Measurements from ENCODE around the gene ATAD1. TPM values are rescaled to one million over a fixed set of nuclear protein-coding genes. Genes with fewer than 3 reads are reported as not detected.
A peak's percentile ranks its signal among the peaks of the same experiment; 100 is the strongest.
"Not testable (repeated sequence)": the region's sequence is repeated elsewhere in the genome, so short reads cannot be mapped to it uniquely, and the experiment has no call there.

ATAD1 gene
- total RNA-seq, 3 donors from 2014 or later = 52.2 to 61.1 (median 52.5) TPM

DNA sequence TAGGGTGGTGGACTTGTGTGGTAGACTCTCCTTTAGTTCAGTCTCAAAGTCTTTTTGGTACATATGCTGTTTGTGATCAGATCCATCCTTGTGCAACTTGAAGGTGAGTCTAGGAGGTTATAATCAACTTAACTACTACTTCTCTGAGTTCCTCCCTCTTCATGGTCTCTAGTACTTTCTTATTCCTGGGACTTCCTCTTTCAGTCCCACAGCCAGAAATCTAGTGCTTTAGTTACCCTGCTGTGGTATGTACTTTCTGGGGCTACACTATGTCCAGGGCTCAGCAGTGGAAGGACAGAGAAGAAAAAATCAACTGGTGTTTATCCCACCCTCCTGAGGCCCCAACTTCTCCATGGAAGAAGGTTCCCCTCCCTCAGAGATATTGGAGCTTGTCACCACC lies 19.4 kb upstream of the ATAD1 start:
- Mint-ChIP-seq H3K9me3 (peaks cover 6% of the 10 kb centered on the region), H3K36me3 (ENCODE audit: insufficient read depth) (peaks cover 2% of the 10 kb centered on the region), H3K4me1 (ENCODE audit: low read depth) (no peaks in the 10 kb centered on the region), H3K27me3 (ENCODE audit: low read depth) (no peaks in the 10 kb centered on the region), H3K4me3 (no peak overlapping the region)
- ATAC-seq = no peak
- DNase-seq = no peak

DNA sequence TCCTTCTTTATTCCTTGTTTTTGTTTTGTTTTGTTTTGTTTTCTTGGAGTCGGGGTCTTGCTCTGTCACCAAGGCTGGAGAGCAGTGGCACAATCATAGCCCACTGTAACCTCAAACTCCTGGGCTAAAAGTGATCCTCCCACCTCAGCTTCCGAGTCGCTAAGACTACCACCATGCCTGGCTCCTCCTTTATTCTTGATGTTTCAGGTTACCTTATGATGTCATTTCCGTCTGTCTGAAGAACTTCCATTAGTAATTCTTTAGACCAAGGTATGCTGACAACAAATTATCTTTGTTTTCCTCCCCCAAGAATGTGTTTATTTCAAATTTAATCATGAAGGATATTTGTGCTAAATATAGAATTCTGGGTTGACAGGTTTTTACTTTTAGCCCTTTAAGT lies 18.1 kb upstream of the ATAD1 start:
- ATAC-seq (no peak), DNase-seq (no peak)
- Mint-ChIP-seq H3K9me3 (peaks cover 6% of the 10 kb centered on the region), H3K27me3 (ENCODE audit: low read depth) (no peaks in the 10 kb centered on the region), H3K4me1 (ENCODE audit: low read depth) (peaks cover 1% of the 10 kb centered on the region), H3K36me3 (ENCODE audit: insufficient read depth) (peaks cover 2% of the 10 kb centered on the region), H3K4me3 (no peak overlapping the region)

DNA sequence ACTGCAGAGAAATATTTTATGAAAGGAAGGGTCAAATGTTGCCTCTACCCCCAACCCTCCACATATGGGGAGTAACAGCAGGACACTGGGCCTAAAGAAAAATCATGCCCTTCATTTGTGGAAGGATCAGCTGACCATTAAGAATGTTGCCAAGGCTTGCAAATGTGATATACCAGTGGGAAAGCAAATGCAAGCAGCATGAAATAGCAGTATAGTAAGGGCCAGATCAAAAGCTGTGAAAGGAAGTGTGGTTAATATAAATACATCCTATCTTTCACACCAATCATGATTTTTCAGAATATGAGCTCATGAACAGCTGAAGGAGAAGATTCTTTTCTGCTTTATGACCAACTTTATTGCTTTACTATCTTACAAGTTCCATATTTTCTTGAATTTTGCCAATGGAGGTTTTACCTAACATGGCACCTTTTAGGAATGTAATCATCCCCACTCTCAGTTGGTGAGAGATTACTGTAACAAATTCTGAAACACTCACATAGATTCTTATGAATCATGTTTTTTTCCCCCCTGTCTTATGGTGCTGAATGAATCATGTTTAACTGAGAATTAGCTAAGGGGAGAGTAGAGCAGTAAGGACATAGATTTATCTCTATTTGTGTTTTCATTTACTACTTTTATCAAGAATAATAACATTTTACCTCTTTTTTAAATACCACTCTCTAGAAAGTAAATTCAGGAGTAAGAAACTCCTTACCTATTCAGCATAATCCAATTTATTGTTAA lies 12.1 kb upstream of the ATAD1 start:
- Mint-ChIP-seq H3K4me1 (ENCODE audit: low read depth) (peaks cover 25% of the 10 kb centered on the region), H3K36me3 (ENCODE audit: insufficient read depth) (no peaks in the 10 kb centered on the region)

DNA sequence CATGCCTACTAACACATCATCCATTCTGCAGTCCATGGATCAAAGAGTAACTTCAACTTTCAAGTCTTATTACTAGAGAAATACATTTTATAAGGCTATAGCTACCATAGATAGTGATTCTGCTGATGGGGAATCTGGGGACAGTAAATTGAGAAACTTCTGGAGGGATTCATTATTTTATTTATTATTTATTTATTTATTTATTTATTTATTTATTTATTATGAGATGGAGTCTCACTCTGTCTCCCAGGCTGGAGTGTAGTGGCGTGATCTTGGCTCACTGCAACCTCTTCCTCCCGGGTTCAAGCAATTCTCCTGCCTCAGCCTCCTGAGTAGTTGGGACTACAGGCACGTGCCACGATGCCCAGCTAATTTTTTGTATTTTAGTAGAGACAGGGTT lies 11.0 kb upstream of the ATAD1 start:
- H3K36me3 Mint-ChIP-seq (ENCODE audit: insufficient read depth); ATAC-seq; DNase-seq; H3K27me3 Mint-ChIP-seq (ENCODE audit: low read depth); H3K4me3 Mint-ChIP-seq; H3K9me3 Mint-ChIP-seq: not testable (repeated sequence)
- peaks cover 25% of the 10 kb centered on the region for H3K4me1 Mint-ChIP-seq (ENCODE audit: low read depth)

More for the DNA sequence above, 12.1 kb upstream of the ATAD1 start:
- ATAC-seq (peak; percentile 92 to 98), DNase-seq (no peak)
- no peaks in the 10 kb centered on the region for H3K27me3 Mint-ChIP-seq (ENCODE audit: low read depth)
- no peaks in the 10 kb centered on the region for H3K9me3 Mint-ChIP-seq
- no peak overlapping the region for H3K4me3 Mint-ChIP-seq

DNA sequence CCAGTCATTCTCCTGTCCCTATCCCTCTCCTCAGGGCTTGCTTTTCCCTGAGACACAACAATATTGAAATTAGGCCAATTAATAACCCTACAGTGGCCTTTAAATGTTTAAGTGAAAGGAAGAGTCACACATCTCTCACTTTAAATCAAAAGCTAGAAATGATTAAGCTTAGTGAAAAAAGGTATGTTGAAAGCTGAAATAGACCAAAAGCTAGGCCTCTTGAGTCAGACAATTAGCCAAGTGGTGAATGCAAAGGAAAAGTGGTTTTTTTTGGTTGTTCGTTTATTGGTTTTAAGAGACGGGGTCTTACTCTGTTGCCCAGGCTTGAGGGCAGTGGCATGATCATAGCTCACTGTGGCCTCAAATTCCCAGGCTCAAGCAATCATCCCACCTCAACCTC lies 9.7 kb upstream of the ATAD1 start:
- no peaks in the 10 kb centered on the region for H3K27me3 Mint-ChIP-seq (ENCODE audit: low read depth)
- peaks cover 25% of the 10 kb centered on the region for H3K4me1 Mint-ChIP-seq (ENCODE audit: low read depth)
- ATAC-seq (peak; percentile 15 to 19), DNase-seq (no peak)
- no peaks in the 10 kb centered on the region for H3K36me3 Mint-ChIP-seq (ENCODE audit: insufficient read depth)
- no peak overlapping the region for H3K4me3 Mint-ChIP-seq
- H3K9me3 Mint-ChIP-seq = no peaks in the 10 kb centered on the region

DNA sequence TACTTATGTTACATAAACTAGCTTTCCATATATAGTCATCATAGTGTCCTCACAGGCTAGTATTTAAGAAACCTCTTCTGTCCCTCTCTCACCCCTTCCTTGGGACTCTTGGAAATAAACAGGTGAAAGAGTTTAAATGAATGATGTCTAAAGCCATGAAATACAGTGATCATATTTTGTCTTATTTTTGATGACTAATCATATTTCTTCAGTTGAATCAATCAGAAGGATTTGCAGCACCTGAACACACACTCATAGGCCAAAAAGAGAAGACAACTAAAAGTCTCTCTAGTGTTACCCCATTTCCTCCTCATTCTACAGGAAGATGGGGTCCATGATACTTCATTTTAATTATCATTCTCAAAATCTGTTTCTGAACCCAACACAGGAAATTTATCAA lies 8.6 kb upstream of the ATAD1 start:
- H3K4me1 Mint-ChIP-seq (ENCODE audit: low read depth) = peaks cover 25% of the 10 kb centered on the region
- DNase-seq (no peak), ATAC-seq (no peak)
- H3K9me3 Mint-ChIP-seq = no peaks in the 10 kb centered on the region
- no peak overlapping the region for H3K4me3 Mint-ChIP-seq
- H3K27me3 Mint-ChIP-seq (ENCODE audit: low read depth) = no peaks in the 10 kb centered on the region
- H3K36me3 Mint-ChIP-seq (ENCODE audit: insufficient read depth) = peaks cover 2% of the 10 kb centered on the region

DNA sequence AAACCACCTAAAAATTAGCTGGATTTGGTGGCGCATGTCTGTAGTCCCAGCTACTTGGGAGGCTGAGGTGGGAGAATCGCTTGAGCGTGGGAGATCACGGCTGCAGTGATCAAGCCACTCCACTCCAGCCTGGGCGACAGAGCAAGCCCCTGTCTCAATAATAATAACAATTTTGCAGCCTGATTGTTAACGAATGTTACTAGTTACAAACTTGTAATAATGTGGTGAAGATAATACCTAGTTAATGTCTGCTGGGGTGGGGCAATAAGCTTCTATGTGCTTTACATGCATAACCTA lies 1.2 kb upstream of the ATAD1 start:
- Mint-ChIP-seq H3K27me3 (ENCODE audit: low read depth) (no peaks in the 10 kb centered on the region), H3K4me1 (ENCODE audit: low read depth) (peaks cover 29% of the 10 kb centered on the region), H3K36me3 (ENCODE audit: insufficient read depth) (peaks cover 4% of the 10 kb centered on the region), H3K9me3 (no peaks in the 10 kb centered on the region), H3K4me3 (peak overlapping the region; percentile 47)
- ATAC-seq = no peak
- DNase-seq = no peak

DNA sequence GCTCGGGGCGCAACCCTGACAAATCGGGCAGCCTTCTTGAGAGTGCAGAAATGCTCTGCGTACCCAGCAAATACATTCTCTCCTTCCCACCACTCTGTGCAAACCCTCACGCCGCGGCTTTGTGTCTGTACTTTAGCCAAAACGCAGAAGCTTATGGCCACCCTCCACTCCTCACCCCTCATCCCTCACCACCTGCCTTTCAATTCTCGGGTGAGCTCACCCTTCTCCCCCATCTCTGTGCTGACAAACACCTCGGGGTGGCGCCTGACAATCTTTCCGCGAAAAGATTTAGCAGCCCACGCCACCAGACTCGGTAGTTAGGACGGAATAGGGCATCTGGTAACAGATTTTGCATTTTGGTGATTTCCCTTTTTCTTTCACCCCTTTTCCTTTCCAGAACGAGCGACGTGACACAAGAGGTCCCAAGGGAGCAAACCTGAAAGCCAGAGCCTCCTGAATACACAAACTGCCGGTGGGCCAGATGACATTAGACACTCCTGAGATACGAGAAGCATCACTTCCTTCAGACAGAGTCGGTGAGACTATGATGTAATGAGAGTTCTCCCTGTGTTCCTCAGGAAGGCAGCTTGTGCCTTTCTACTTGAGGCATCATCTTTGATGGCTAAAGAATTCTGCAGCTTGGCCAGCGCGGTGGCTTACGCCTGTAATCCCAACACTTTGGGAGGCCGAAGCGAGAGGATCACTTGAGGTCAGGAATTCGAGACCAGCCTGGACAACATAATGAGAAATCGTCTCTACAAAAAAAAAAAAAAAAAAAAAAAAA lies 671 bp upstream of the ATAD1 start:
- H3K9me3 Mint-ChIP-seq = no peaks in the 10 kb centered on the region
- H3K36me3 Mint-ChIP-seq (ENCODE audit: insufficient read depth) = peaks cover 5% of the 10 kb centered on the region

DNA sequence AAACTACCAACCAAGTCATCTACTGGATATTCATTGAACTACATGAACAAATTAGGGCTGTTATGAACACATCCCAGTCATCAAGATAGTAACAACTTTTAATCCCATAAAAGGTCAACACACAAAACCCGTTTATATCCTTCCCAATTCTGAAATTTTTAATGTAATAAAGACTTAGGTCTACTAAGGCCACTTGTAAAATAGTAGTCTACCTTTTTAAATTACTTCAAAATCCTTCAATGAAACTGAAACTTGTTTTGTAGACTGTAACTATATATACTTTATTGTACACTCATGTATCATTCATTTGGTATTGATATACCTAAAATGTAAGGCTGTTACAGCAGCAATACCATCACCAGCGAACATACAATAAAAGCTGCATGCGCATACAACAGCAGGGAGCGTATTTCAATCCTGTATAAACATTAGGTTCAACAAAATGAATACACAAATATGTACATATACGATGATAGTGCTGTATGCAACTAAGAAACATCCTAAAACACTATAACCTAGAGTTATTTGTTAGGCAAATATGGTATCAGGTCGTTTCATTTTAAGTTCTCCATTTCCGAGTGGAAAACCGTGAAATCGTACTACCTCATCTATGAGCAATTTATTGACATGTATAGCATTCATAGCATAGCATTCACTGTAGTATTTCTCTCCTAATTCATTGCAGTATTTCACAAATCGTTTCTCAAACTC lies 973 bp downstream of the ATAD1 start:
- H3K27me3 Mint-ChIP-seq (ENCODE audit: low read depth) = no peaks in the 10 kb centered on the region
- ATAC-seq (no peak), DNase-seq (no peak)
- peaks cover 3% of the 10 kb centered on the region for H3K36me3 Mint-ChIP-seq (ENCODE audit: insufficient read depth)
- peak overlapping the region; percentile 92 for H3K4me3 Mint-ChIP-seq
- peaks cover 32% of the 10 kb centered on the region for H3K4me1 Mint-ChIP-seq (ENCODE audit: low read depth)
- no peaks in the 10 kb centered on the region for H3K9me3 Mint-ChIP-seq

More for the DNA sequence above, 671 bp upstream of the ATAD1 start:
- H3K4me1 Mint-ChIP-seq (ENCODE audit: low read depth) = peaks cover 32% of the 10 kb centered on the region
- H3K27me3 Mint-ChIP-seq (ENCODE audit: low read depth) = no peaks in the 10 kb centered on the region
- ATAC-seq = peak; percentile 79 to 81
- peak overlapping the region; percentile 92 for H3K4me3 Mint-ChIP-seq
- peak; percentile 62 for DNase-seq

DNA sequence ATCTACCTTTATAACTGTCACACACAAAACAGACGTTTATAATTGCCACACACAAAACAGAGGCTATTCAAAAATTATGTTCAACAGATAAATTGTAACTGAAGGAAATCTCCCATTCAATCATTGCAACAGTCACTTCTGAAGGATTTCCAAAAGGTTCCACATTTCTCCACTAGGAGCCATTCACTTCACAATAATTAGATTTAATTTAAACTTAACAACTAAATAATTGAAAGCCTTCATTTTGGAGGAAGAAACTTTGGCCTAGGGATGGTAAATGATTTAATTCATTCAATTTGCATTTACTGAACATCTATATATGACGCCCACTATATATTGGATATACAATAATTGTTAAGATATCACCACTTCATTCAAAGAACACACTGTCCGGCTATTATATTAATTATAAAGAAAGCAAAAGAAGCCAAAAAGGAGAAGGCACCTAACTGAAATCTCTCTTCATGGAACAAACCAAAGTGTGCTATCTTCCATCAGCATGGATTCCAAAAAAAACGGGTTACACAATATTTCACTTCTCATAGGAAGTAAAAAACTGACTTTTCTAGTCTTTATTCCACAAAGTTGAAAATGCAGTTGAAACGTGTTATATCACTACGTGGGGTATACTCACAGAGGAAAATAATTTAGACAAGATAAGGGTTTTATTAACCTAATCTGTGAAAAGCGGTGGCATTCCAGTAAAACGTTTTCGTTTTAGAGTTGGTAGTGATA lies 1.7 kb downstream of the ATAD1 start:
- H3K27me3 Mint-ChIP-seq (ENCODE audit: low read depth) = no peaks in the 10 kb centered on the region
- peaks cover 38% of the 10 kb centered on the region for H3K4me1 Mint-ChIP-seq (ENCODE audit: low read depth)
- H3K9me3 Mint-ChIP-seq = no peaks in the 10 kb centered on the region
- peak overlapping the region; percentile 92 for H3K4me3 Mint-ChIP-seq
- ATAC-seq (no peak), DNase-seq (no peak)
- H3K36me3 Mint-ChIP-seq (ENCODE audit: insufficient read depth) = peaks cover 10% of the 10 kb centered on the region

DNA sequence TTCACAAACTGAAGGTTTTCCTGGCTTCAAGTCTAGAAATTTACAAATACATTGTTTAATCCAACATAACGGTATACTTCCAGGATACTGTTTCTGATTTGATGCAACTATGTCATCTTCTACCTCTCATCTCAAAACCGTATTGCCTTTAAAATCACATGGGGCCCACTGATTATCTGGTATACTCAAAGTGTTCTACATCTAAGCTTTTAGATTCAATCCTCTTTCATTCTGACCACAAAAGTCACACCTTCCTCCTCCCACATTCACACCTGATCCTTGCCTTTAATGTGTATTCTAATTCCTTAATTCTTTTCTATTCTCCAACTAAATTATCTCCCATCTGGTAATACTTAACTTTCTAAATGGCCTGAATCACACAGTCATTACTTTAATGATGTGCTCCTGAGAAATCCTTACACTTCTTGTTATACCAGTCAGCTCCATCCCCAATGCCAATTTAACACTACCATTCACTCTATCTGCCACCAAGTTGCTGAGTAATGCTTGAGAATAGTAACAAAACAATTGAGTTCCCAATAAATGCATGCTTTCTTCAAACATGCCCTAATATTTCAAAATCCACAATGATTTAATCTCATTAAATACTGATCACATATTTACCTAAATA lies 13.0 kb downstream of the ATAD1 start:
- Mint-ChIP-seq H3K27me3 (ENCODE audit: low read depth) (no peaks in the 10 kb centered on the region), H3K9me3 (peaks cover 12% of the 10 kb centered on the region), H3K4me1 (ENCODE audit: low read depth) (peaks cover 34% of the 10 kb centered on the region), H3K36me3 (ENCODE audit: insufficient read depth) (peaks cover 67% of the 10 kb centered on the region), H3K4me3 (no peak overlapping the region)
- DNase-seq = no peak
- no peak for ATAC-seq

DNA sequence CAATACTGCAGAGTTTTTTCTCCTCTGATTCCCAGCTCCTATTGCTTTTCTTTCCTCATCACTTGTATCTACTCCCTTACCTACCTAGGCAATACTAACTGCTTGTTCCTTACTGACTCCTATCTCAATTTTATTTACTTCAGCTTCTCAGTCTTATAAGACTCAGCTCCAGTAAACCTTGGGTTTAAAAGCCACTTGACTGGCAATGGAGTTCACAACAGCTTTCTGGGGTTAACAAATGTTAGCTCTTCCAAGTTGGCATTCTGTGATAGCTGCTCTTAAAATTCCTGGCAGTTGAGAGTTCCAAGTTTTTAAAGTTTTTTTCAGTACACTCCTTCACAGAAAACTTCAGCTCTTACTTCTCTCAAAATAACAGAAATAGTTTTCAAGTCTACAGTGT lies 14.2 kb downstream of the ATAD1 start:
- H3K9me3 Mint-ChIP-seq = peaks cover 12% of the 10 kb centered on the region
- peaks cover 36% of the 10 kb centered on the region for H3K4me1 Mint-ChIP-seq (ENCODE audit: low read depth)
- H3K27me3 Mint-ChIP-seq (ENCODE audit: low read depth) = no peaks in the 10 kb centered on the region
- DNase-seq = no peak
- ATAC-seq = no peak
- H3K36me3 Mint-ChIP-seq (ENCODE audit: insufficient read depth) = peaks cover 62% of the 10 kb centered on the region
- no peak overlapping the region for H3K4me3 Mint-ChIP-seq

DNA sequence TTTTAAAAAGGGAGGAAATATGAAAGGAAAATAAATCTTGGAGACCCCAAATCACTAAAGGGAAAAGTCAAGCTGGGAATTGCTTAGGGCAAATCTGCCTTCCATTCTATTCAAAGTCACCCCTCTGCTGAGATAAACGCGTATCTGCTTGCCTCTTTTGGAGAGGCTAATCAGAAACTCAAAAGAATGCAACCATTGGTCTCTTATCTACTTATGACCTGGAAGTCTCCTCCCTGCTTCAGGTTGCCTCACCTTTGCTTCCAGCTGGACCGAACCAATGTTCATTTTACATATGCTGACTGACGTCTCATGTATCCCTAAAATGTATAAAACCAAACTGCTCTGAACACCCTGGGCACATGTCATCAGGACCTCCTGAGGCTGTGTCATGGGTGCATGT lies 14.7 kb downstream of the ATAD1 start:
- Mint-ChIP-seq H3K27me3 (ENCODE audit: low read depth) (no peaks in the 10 kb centered on the region), H3K36me3 (ENCODE audit: insufficient read depth) (peaks cover 63% of the 10 kb centered on the region), H3K4me3 (no peak overlapping the region), H3K9me3 (peaks cover 12% of the 10 kb centered on the region), H3K4me1 (ENCODE audit: low read depth) (peaks cover 38% of the 10 kb centered on the region)
- ATAC-seq (no peak), DNase-seq (no peak)

Data from activated T-cell treated with anti-CD3 and anti-CD28 coated beads, Interleukin-2, amount 50 U/mL, for 4 hours (primary cell).